SW 1271 (cell line): ENCODE measurements around the gene GNPTG.

ENCODE experiments used
- DNase-seq, 2 experiments: peaks; one replicate each; lab custom pipeline; 2025; lab: John Stamatoyannopoulos, UW

Gene GNPTG

GRCh38 chr16:1347286-1347855 lies 4.4 kb upstream of the GNPTG start:
- DNase-seq: no peak

GRCh38 chr16:1347962-1348361 lies 3.8 kb upstream of the GNPTG start:
- DNase-seq: no peak

GRCh38 chr16:1348441-1348840 lies 3.3 kb upstream of the GNPTG start:
- no peak for DNase-seq

- no peak for DNase-seq
These were observed 2.8 kb upstream of the GNPTG start for GRCh38 chr16:1348926-1349325.

GRCh38 chr16:1349351-1349750 lies 2.4 kb upstream of the GNPTG start:
- DNase-seq: no peak

- DNase-seq: no peak
These were observed 1.8 kb upstream of the GNPTG start for GRCh38 chr16:1349951-1350350.

GRCh38 chr16:1350691-1351090 lies 1.0 kb upstream of the GNPTG start:
- DNase-seq: no peak

- no peak for DNase-seq
These were observed 533 bp upstream of the GNPTG start for GRCh38 chr16:1351215-1351581.

GRCh38 chr16:1354815-1355540 lies 3.2 kb downstream of the GNPTG start:
- DNase-seq: no peak

- no peak for DNase-seq
These were observed 3.9 kb downstream of the GNPTG start for GRCh38 chr16:1355591-1355990.

GRCh38 chr16:1356061-1356900 lies 4.5 kb downstream of the GNPTG start:
- DNase-seq: no peak

- DNase-seq: no peak
These were observed 6.3 kb downstream of the GNPTG start for GRCh38 chr16:1357906-1358566.

GRCh38 chr16:1361685-1362360 lies 10.1 kb downstream of the GNPTG start:
- no peak for DNase-seq

- no peak for DNase-seq
These were observed 11.1 kb downstream of the GNPTG start for GRCh38 chr16:1362807-1363206.

- DNase-seq: no peak
These were observed 11.8 kb downstream of the GNPTG start for GRCh38 chr16:1363501-1364041.

GRCh38 chr16:1364510-1364909 lies 12.8 kb downstream of the GNPTG start:
- no peak for DNase-seq

- no peak for DNase-seq
These were observed 14.5 kb downstream of the GNPTG start for GRCh38 chr16:1366060-1366711.

- no peak for DNase-seq
These were observed 15.1 kb downstream of the GNPTG start for GRCh38 chr16:1366712-1367299.

GRCh38 chr16:1367486-1368174 lies 15.9 kb downstream of the GNPTG start:
- no peak for DNase-seq
